CD14-positive monocyte (primary cell): ENCODE data around the gene POPDC2. TPM values are rescaled to one million over a fixed set of nuclear protein-coding genes. Genes with fewer than 3 reads are reported as not detected.

Experiments used
- DNase-seq, 3 donors: peaks; one replicate each; pipeline ENCODE4 v3.0.0-alpha.2; 2011 to 2022
- H2AFZ ChIP-seq: 2 replicates; pipeline ENCODE4 v1.6.0; 2012; ENCODE audit warnings: mild to moderate bottlenecking, low read depth, low read length, inconsistent platforms; ENCODE audit not compliant: insufficient read depth, poor library complexity, severe bottlenecking
- H3K27ac ChIP-seq, 2 donors: 1 replicate in 1 of 2; 2 replicates in 1 of 2; pipeline ENCODE4 v1.5.1; 2012 to 2013; ENCODE audit warnings: low read length in 2 of 2, control low read depth in 1 of 2, inconsistent platforms in 1 of 2, low read depth in 1 of 2, mild to moderate bottlenecking in 1 of 2
- H3K27me3 ChIP-seq, 2 donors: one replicate each; pipeline versions ENCODE4 v1.6.0 to v1.6.1; 2011 to 2013; ENCODE audit warnings: low read length in 2 of 2; ENCODE audit not compliant: control insufficient read depth in 2 of 2, insufficient read depth in 2 of 2
- H3K36me3 ChIP-seq, 2 donors: replicated peaks in 1 of 2; 1 replicate in 1 of 2; 2 replicates in 1 of 2; pipeline versions ENCODE4 v1.5.1 to v1.6.1; 2012 to 2013; ENCODE audit warnings: low read length in 2 of 2, control low read depth in 1 of 2, inconsistent platforms in 1 of 2, mild to moderate bottlenecking in 1 of 2; ENCODE audit not compliant: insufficient read depth in 2 of 2, control insufficient read depth in 1 of 2
- H3K4me1 ChIP-seq, 2 donors: 1 replicate in 1 of 2; 2 replicates in 1 of 2; pipeline versions ENCODE4 v1.5.1 to v1.6.1; 2012 to 2013; ENCODE audit warnings: low read length in 2 of 2, control low read depth in 1 of 2, inconsistent platforms in 1 of 2, mild to moderate bottlenecking in 1 of 2, moderate library complexity in 1 of 2; ENCODE audit not compliant: insufficient read depth in 2 of 2, control insufficient read depth in 1 of 2
- H3K4me2 ChIP-seq: replicated peaks from 2 replicates; pipeline ENCODE3; 2012; ENCODE audit warnings: low read length, moderate library complexity, mild to moderate bottlenecking; ENCODE audit not compliant: poor library complexity, severe bottlenecking; ENCODE audit errors: extremely low read depth
- H3K4me3 ChIP-seq, 3 experiments: fragments of 200-600 bp in 1 of 3; sonication (generic) in 1 of 3; replicated peaks in 1 of 3; 1 replicate in 2 of 3; 2 replicates in 1 of 3; pipeline ENCODE4 v1.5.1; 2011 to 2013; ENCODE audit warnings: low read length in 3 of 3, mild to moderate bottlenecking in 3 of 3, control low read depth in 2 of 3, low read depth in 2 of 3, inconsistent platforms in 1 of 3, moderate library complexity in 1 of 3
- H3K79me2 ChIP-seq: 2 replicates; pipeline ENCODE4 v1.6.0; 2012; ENCODE audit warnings: mild to moderate bottlenecking, control low read depth, inconsistent platforms, low read length, moderate library complexity; ENCODE audit not compliant: insufficient read depth
- H3K9ac ChIP-seq: 2 replicates; pipeline ENCODE4 v1.6.0; 2017; ENCODE audit warnings: low read length, mild to moderate bottlenecking; ENCODE audit not compliant: insufficient read depth, poor library complexity, severe bottlenecking
- H3K9me3 ChIP-seq, 2 donors: replicated peaks in 1 of 2; 1 replicate in 1 of 2; 2 replicates in 1 of 2; pipeline versions ENCODE4 v1.5.1 to v1.6.1; 2012 to 2013; ENCODE audit warnings: low read length in 2 of 2, control low read depth in 1 of 2; ENCODE audit not compliant: control insufficient read depth in 1 of 2, insufficient read depth in 1 of 2
- H4K20me1 ChIP-seq: 2 replicates; pipeline ENCODE4 v1.6.0; 2012; ENCODE audit warnings: mild to moderate bottlenecking, low read length, control low read depth, moderate library complexity; ENCODE audit not compliant: insufficient read depth
- H3K27ac Mint-ChIP-seq, 7 donors: one replicate each; pipeline ENCODE4 v1.8.0; 2020; ENCODE audit warnings: mild to moderate bottlenecking in 7 of 7, mixed read lengths in 7 of 7, moderate library complexity in 6 of 7, inconsistent platforms in 2 of 7
- H3K27me3 Mint-ChIP-seq, 3 donors: one replicate each; pipeline ENCODE4 v1.8.0; 2021 to 2022; ENCODE audit warnings: low read depth in 3 of 3, mild to moderate bottlenecking in 3 of 3, mixed read lengths in 3 of 3, moderate library complexity in 3 of 3, inconsistent platforms in 1 of 3
- H3K36me3 Mint-ChIP-seq, 2 donors: one replicate each; pipeline ENCODE4 v1.8.0; 2020; ENCODE audit warnings: mixed read lengths in 2 of 2, inconsistent platforms in 1 of 2, mild to moderate bottlenecking in 1 of 2
- H3K4me1 Mint-ChIP-seq: one replicate; pipeline ENCODE4 v1.8.0; 2020; ENCODE audit warnings: mild to moderate bottlenecking, mixed read lengths
- H3K4me3 Mint-ChIP-seq, 2 donors: one replicate each; pipeline ENCODE4 v1.8.0; 2020; ENCODE audit warnings: mild to moderate bottlenecking in 2 of 2, mixed read lengths in 2 of 2, moderate library complexity in 1 of 2
- H3K9me3 Mint-ChIP-seq, 7 donors: one replicate each; pipeline ENCODE4 v1.8.0; 2020 to 2022; ENCODE audit warnings: mixed read lengths in 7 of 7, mild to moderate bottlenecking in 6 of 7, moderate library complexity in 6 of 7, inconsistent platforms in 2 of 7
- WGBS: methylation state at CpG from one replicate; pipeline ENCODE4 v1.1.5; 2013; ENCODE audit warnings: missing lambda C conversion rate; ENCODE audit not compliant: insufficient coverage; 5-methylcytosine and 5-hydroxymethylcytosine counted together
- intact Hi-C, 2 donors: fragments of 100-400 bp; cut with micrococcal nuclease; formaldehyde crosslinking; loops; one replicate each; pipeline versions ENCODE4 v1.15.0 to v1.15.1; 2023
- polyA plus RNA-seq, 3 donors: library from polyadenylated mRNA; depleted of rRNA in 1 of 3; unstranded in 2 of 3; stranded (reverse) in 1 of 3; fragments of 300-500 nt in 2 of 3; fragments of >200 nt in 1 of 3; fragmentation: Illumina TruSeq in 2 of 3; gene quantifications; 1 replicate in 2 of 3; 2 replicates in 1 of 3; pipeline ENCODE4 v1.2.3, GENCODE V29; 2012 to 2021
- TF ChIP-seq, protein P1 (sequence below): fragments of 200-600 bp; IDR thresholded peaks from one replicate; pipeline ENCODE4 v1.8.0; 2022; ENCODE audit warnings: antibody characterized with exemption, mild to moderate bottlenecking

POPDC2 gene
- polyA plus RNA-seq, 3 donors: 0.58 to 6.7 (median 0.63) TPM

DNA sequence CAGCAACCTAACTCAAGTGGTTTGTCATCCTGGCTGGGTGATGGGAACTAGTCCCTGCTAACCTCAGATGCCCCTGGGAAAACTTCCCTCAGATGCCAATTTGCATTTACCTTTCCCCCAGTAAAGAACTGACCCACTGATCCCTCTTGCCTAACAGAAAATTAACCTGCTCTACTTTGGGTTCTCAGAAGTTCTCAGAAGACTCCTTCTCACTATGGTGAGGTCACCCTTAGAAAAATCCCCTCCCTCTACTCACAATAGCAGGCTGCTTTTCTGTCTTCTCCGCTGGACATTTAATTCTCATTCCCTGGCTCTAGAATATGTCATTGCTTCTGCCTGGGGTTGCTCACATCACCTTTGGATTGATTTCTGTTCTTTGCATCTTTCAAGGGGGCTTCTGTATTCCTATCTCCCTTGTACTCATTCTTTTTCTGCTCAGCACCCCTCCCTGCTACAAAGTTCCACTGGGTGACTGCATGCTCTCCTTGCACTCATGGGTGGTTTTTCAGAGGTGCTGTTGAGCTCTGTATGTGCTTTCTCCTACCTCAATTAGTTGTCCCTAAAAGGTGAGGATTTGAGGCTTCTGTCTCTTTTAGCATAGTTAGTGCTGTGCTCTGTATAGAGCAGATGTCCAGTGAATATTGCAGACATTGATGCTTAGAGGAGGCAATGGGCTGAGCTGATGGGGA, 61.8 kb downstream of the POPDC2 start:
- Mint-ChIP-seq H3K4me3 (no peak overlapping the region), H3K9me3 (no peaks in the 10 kb centered on the region), H3K4me1 (peaks cover 28% of the 10 kb centered on the region), H3K36me3 (no peaks in the 10 kb centered on the region), H3K27ac (no peak overlapping the region), H3K27me3 (peaks cover 0 to 3% (median 2%) of the 10 kb centered on the region in 3 donors)
- Histone ChIP-seq H3K4me2 (no peak overlapping the region), H2AFZ (no peak overlapping the region), H3K27ac (no peak overlapping the region), H3K36me3 (no peaks in the 10 kb centered on the region), H3K9ac (no peak overlapping the region), H4K20me1 (no peaks in the 10 kb centered on the region), H3K9me3 (no peaks in the 10 kb centered on the region), H3K4me3 (no peak overlapping the region), H3K27me3 (no peaks in the 10 kb centered on the region), H3K79me2 (no peaks in the 10 kb centered on the region), H3K4me1 (peaks cover 18 to 26% of the 10 kb centered on the region in 2 donors)
- intact Hi-C loops: no loop called here
- TF ChIP-seq, protein P1, sequence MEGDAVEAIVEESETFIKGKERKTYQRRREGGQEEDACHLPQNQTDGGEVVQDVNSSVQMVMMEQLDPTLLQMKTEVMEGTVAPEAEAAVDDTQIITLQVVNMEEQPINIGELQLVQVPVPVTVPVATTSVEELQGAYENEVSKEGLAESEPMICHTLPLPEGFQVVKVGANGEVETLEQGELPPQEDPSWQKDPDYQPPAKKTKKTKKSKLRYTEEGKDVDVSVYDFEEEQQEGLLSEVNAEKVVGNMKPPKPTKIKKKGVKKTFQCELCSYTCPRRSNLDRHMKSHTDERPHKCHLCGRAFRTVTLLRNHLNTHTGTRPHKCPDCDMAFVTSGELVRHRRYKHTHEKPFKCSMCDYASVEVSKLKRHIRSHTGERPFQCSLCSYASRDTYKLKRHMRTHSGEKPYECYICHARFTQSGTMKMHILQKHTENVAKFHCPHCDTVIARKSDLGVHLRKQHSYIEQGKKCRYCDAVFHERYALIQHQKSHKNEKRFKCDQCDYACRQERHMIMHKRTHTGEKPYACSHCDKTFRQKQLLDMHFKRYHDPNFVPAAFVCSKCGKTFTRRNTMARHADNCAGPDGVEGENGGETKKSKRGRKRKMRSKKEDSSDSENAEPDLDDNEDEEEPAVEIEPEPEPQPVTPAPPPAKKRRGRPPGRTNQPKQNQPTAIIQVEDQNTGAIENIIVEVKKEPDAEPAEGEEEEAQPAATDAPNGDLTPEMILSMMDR: no peak
- 100% methylated on average over 1 of the region's 1 CpG for WGBS
- DNase-seq: no peak

DNA sequence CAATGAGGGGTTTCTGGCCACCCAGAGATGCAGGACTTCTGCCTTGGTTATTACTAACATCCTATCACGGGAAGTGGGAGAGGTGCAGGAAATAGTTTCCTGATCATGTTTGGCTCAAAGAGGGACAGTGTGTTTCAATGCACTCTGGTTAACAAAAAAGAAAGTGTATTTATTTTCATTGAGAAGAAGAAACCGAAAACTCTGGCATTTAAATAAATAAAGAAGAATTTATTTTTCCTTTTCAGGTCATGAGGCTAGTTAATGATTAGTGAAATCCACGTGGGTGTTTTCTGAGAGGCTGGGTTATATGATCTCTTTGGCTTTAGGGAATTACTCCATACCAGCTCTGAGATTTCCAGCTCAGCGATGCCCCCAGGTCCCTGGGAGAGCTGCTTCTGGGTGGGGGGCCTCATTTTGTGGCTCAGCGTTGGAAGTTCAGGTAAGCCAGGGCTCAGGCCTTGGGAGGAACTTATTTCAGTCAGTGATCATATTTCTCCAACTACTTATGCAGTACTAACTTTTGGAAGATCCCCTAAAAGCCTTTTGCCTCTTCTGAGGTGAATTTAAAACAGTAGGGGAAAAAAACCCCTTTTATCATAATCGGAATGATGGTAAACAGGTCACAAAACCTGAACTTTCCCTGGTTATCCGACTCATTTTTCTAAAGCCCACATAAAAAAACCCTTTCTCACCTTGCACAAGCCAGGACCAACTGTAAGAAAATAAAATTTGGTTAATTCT, 62.7 kb downstream of the POPDC2 start, which contains the start of gene PLA1A:
TSS of gene PLA1A (plus strand) at position 338 of the 741 bp plus-strand sequence. CDS start at position 367, 29 bp downstream.
- DNase-seq: no peak
- Histone ChIP-seq H3K4me3 (no peak within 1 kb of the TSS), H3K4me1 (peaks cover 18 to 26% of the 10 kb centered on the region in 2 donors), H2AFZ (no peak within 1 kb of the TSS), H4K20me1 (no peaks in the 10 kb centered on the region), H3K9me3 (no peaks in the 10 kb centered on the region), H3K27ac (peak within 1 kb of the TSS in 1 of 2 donors; percentile 44), H3K36me3 (no peaks in the 10 kb centered on the region), H3K27me3 (no peaks in the 10 kb centered on the region), H3K79me2 (no peaks in the 10 kb centered on the region), H3K4me2 (no peak within 1 kb of the TSS), H3K9ac (no peak within 1 kb of the TSS)
- H3K9me3 Mint-ChIP-seq: no peaks in the 10 kb centered on the region
- peaks cover 0 to 3% (median 2%) of the 10 kb centered on the region in 3 donors for H3K27me3 Mint-ChIP-seq
- TF ChIP-seq, protein P1: no peak
- H3K36me3 Mint-ChIP-seq: no peaks in the 10 kb centered on the region
- no peak within 1 kb of the TSS for H3K4me3 Mint-ChIP-seq
- WGBS: 80% methylated on average over 2 of the region's 7 CpGs
- intact Hi-C loops: no loop called here
- H3K4me1 Mint-ChIP-seq: peaks cover 26% of the 10 kb centered on the region
- peak within 1 kb of the TSS in 5 of 7 donors; percentile 40 to 85 (median 82) for H3K27ac Mint-ChIP-seq
